Thymus (tissue), 11 donors: Measurements from ENCODE around the gene QKI. TPM values are rescaled to one million over a fixed set of nuclear protein-coding genes. Genes with fewer than 3 reads are reported as not detected.
A peak's percentile ranks its signal among the peaks of the same experiment; 100 is the strongest.

Experiments used
- DNase-seq, 9 donors: peaks; one replicate each; pipeline ENCODE4 v3.0.0-alpha.2; 2013; ENCODE audit warnings: low spot score in 9 of 9, low read depth in 6 of 9, missing footprints in 1 of 9
- H3K27ac ChIP-seq, 2 donors: one replicate each; pipeline ENCODE4 v1.5.1; 2013; ENCODE audit warnings: control low read depth in 1 of 2, low read depth in 1 of 2, low read length in 1 of 2, mild to moderate bottlenecking in 1 of 2, moderate library complexity in 1 of 2
- H3K27me3 ChIP-seq, 2 donors: one replicate each; pipeline ENCODE4 v1.5.1; 2013; ENCODE audit warnings: low read length in 1 of 2; ENCODE audit not compliant: control insufficient read depth in 2 of 2, insufficient read depth in 1 of 2
- H3K36me3 ChIP-seq, 2 donors: one replicate each; pipeline ENCODE4 v1.5.1; 2013; ENCODE audit warnings: low read length in 1 of 2, mild to moderate bottlenecking in 1 of 2, moderate library complexity in 1 of 2; ENCODE audit not compliant: control insufficient read depth in 2 of 2, insufficient read depth in 2 of 2
- H3K4me1 ChIP-seq, 2 donors: one replicate each; pipeline ENCODE4 v1.5.1; 2013; ENCODE audit warnings: low read length in 2 of 2; ENCODE audit not compliant: control insufficient read depth in 2 of 2, insufficient read depth in 2 of 2
- H3K4me3 ChIP-seq, 2 donors: one replicate each; pipeline ENCODE4 v1.5.1; 2013; ENCODE audit warnings: low read length in 2 of 2, control low read depth in 1 of 2, mild to moderate bottlenecking in 1 of 2
- H3K9me3 ChIP-seq, 2 donors: one replicate each; pipeline ENCODE4 v1.5.1; 2013; ENCODE audit warnings: low read length in 1 of 2, mild to moderate bottlenecking in 1 of 2; ENCODE audit not compliant: control insufficient read depth in 2 of 2, insufficient read depth in 1 of 2
- WGBS: extraction: QIAGEN DNeasy Blood & Tissue Kit; methylation state at CpG from one replicate; pipeline ENCODE4 v1.1.7; 2013; 5-methylcytosine and 5-hydroxymethylcytosine counted together
- polyA plus RNA-seq: library from polyadenylated mRNA; stranded (reverse); fragments of 200-250 nt; gene quantifications from one replicate; pipeline ENCODE4 v1.2.3, GENCODE V29; 2013
- total RNA-seq: library from RNA; stranded (reverse); fragments of 120-200 nt; gene quantifications from one replicate; pipeline ENCODE4 v1.2.4, GENCODE V29; 2013
- donor health status: healthy.

QKI gene
- total and polyA plus RNA-seq, 2 donors = 23.5 to 80.1 TPM

GRCh38 chr6:163531122-163531521 is 116.6 kb downstream of the QKI start:
- H3K27me3 ChIP-seq = no peaks in the 10 kb centered on the region
- H3K9me3 ChIP-seq = no peaks in the 10 kb centered on the region
- 97% methylated on average over 2 of the region's 2 CpGs for WGBS
- no peak for DNase-seq
- H3K27ac ChIP-seq = no peak overlapping the region
- H3K4me3 ChIP-seq = no peak overlapping the region
- no peaks in the 10 kb centered on the region for H3K4me1 ChIP-seq
- H3K36me3 ChIP-seq = no peaks in the 10 kb centered on the region

GRCh38 chr6:163532526-163533078 is 118.1 kb downstream of the QKI start:
- Histone ChIP-seq H3K27ac (peak overlapping the region in 1 of 2 donors; percentile 47), H3K9me3 (no peaks in the 10 kb centered on the region), H3K4me1 (no peaks in the 10 kb centered on the region), H3K27me3 (no peaks in the 10 kb centered on the region), H3K36me3 (peaks cover 0 to 7% of the 10 kb centered on the region in 2 donors), H3K4me3 (no peak overlapping the region)
- DNase-seq = no peak
- 93% methylated on average over 5 of the region's 5 CpGs for WGBS

GRCh38 chr6:163533443-163533842 is 118.9 kb downstream of the QKI start:
- Histone ChIP-seq H3K4me3 (no peak overlapping the region), H3K9me3 (no peaks in the 10 kb centered on the region), H3K4me1 (no peaks in the 10 kb centered on the region), H3K36me3 (peaks cover 0 to 7% of the 10 kb centered on the region in 2 donors), H3K27me3 (no peaks in the 10 kb centered on the region), H3K27ac (no peak overlapping the region)
- 96% methylated on average over 2 of the region's 2 CpGs for WGBS
- no peak for DNase-seq

GRCh38 chr6:163536770-163537169 is 122.3 kb downstream of the QKI start:
- 97% methylated on average over 3 of the region's 3 CpGs for WGBS
- Histone ChIP-seq H3K36me3 (peaks cover 0 to 7% of the 10 kb centered on the region in 2 donors), H3K9me3 (no peaks in the 10 kb centered on the region), H3K27me3 (no peaks in the 10 kb centered on the region), H3K4me1 (no peaks in the 10 kb centered on the region), H3K4me3 (no peak overlapping the region), H3K27ac (no peak overlapping the region)
- DNase-seq = no peak

GRCh38 chr6:163538331-163538730 is 123.8 kb downstream of the QKI start:
- Histone ChIP-seq H3K36me3 (peaks cover 0 to 7% of the 10 kb centered on the region in 2 donors), H3K4me3 (no peak overlapping the region), H3K9me3 (no peaks in the 10 kb centered on the region), H3K27me3 (no peaks in the 10 kb centered on the region), H3K27ac (no peak overlapping the region), H3K4me1 (no peaks in the 10 kb centered on the region)
- WGBS = 88% methylated on average over 5 of the region's 5 CpGs
- no peak for DNase-seq

- no peak overlapping the region for H3K4me3 ChIP-seq
- no peak for DNase-seq
- no peaks in the 10 kb centered on the region for H3K4me1 ChIP-seq
- H3K27me3 ChIP-seq = no peaks in the 10 kb centered on the region
- H3K27ac ChIP-seq = no peak overlapping the region
- WGBS = 97% methylated on average over 5 of the region's 5 CpGs
- peaks cover 0 to 7% of the 10 kb centered on the region in 2 donors for H3K36me3 ChIP-seq
- no peaks in the 10 kb centered on the region for H3K9me3 ChIP-seq
Observed at GRCh38 chr6:163539101-163539762, 124.7 kb downstream of the QKI start.

- 97% methylated on average over 2 of the region's 2 CpGs for WGBS
- no peaks in the 10 kb centered on the region for H3K4me1 ChIP-seq
Observed at GRCh38 chr6:163543321-163543720, 128.8 kb downstream of the QKI start.

GRCh38 chr6:163545370-163545769 is 130.9 kb downstream of the QKI start:
- Histone ChIP-seq H3K36me3 (no peaks in the 10 kb centered on the region), H3K4me1 (no peaks in the 10 kb centered on the region), H3K4me3 (no peak overlapping the region), H3K27me3 (no peaks in the 10 kb centered on the region), H3K27ac (no peak overlapping the region), H3K9me3 (no peaks in the 10 kb centered on the region)
- WGBS = 97% methylated on average over 5 of the region's 5 CpGs
- no peak for DNase-seq

More at GRCh38 chr6:163543321-163543720, 128.8 kb downstream of the QKI start:
- H3K9me3 ChIP-seq = no peaks in the 10 kb centered on the region
- no peak for DNase-seq
- H3K36me3 ChIP-seq = no peaks in the 10 kb centered on the region
- no peak overlapping the region for H3K4me3 ChIP-seq
- no peaks in the 10 kb centered on the region for H3K27me3 ChIP-seq
- no peak overlapping the region for H3K27ac ChIP-seq

GRCh38 chr6:163547287-163547686 is 132.8 kb downstream of the QKI start:
- no peak overlapping the region for H3K4me3 ChIP-seq
- H3K4me1 ChIP-seq = no peaks in the 10 kb centered on the region
- no peaks in the 10 kb centered on the region for H3K27me3 ChIP-seq
- H3K9me3 ChIP-seq = no peaks in the 10 kb centered on the region
- DNase-seq = no peak
- no peak overlapping the region for H3K27ac ChIP-seq
- WGBS = 97% methylated on average over 3 of the region's 3 CpGs
- H3K36me3 ChIP-seq = no peaks in the 10 kb centered on the region
